GM20431 (cell line): ENCODE measurements around the gene NAIF1.
"Not testable (repeated sequence)": the region's sequence is repeated elsewhere in the genome, so short reads cannot be mapped to it uniquely, and the experiment has no call there.

ENCODE experiments used
- in situ Hi-C: fragments of 300-500 bp; cut with MseI, MboI; formaldehyde crosslinking; loops from one replicate; pipeline ENCODE4 v1.15.0; 2020; ENCODE audit warnings: low sequenced_read_pairs; ENCODE audit not compliant: unreplicated experiment

NAIF1 gene, protein sequence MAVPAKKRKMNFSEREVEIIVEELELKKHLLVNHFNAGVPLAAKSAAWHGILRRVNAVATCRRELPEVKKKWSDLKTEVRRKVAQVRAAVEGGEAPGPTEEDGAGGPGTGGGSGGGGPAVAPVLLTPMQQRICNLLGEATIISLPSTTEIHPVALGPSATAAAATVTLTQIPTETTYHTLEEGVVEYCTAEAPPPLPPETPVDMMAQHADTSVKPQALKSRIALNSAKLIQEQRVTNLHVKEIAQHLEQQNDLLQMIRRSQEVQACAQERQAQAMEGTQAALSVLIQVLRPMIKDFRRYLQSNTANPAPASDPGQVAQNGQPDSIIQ

DNA sequence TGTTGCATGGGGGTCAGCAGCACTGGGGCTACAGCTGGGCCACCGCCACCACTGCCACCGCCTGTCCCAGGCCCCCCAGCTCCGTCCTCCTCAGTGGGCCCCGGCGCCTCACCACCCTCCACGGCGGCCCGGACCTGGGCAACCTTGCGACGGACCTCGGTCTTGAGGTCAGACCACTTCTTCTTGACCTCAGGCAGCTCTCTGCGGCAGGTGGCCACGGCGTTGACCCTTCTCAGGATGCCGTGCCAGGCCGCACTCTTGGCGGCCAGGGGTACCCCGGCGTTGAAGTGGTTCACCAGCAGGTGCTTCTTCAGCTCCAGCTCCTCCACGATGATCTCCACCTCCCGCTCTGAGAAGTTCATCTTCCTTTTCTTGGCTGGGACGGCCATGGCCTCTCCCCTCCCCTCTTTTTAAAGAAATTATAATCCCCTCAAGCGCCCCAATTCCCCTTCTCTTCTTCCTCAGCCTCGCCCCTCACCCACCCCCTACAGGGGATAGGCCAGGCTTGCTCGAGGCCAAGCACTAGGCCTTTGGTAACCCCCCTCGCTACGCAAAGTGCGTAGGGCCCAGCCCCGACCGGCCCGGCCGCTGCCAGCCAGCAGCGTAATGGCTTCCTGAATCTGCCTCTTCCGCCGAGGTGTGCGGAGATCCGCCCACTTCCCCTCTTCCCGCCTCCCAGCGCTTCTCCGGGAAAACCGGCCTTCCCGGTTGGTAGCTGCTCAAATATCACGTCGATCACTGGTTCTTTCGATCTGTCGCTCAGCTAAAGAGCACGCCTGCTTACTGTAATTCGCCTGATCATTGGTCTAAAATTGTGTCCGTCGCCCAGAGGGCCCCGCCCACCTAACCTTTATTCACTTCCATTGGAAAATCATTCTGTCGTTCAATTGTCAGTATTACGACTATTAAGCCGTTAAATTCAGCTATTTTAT lies at the start of gene NAIF1:
NAIF1 (minus strand) TSS at position 608 of the 932 bp plus-strand sequence; CDS start at position 389, 219 bp downstream.
- in situ Hi-C loops, result no loop called here

DNA sequence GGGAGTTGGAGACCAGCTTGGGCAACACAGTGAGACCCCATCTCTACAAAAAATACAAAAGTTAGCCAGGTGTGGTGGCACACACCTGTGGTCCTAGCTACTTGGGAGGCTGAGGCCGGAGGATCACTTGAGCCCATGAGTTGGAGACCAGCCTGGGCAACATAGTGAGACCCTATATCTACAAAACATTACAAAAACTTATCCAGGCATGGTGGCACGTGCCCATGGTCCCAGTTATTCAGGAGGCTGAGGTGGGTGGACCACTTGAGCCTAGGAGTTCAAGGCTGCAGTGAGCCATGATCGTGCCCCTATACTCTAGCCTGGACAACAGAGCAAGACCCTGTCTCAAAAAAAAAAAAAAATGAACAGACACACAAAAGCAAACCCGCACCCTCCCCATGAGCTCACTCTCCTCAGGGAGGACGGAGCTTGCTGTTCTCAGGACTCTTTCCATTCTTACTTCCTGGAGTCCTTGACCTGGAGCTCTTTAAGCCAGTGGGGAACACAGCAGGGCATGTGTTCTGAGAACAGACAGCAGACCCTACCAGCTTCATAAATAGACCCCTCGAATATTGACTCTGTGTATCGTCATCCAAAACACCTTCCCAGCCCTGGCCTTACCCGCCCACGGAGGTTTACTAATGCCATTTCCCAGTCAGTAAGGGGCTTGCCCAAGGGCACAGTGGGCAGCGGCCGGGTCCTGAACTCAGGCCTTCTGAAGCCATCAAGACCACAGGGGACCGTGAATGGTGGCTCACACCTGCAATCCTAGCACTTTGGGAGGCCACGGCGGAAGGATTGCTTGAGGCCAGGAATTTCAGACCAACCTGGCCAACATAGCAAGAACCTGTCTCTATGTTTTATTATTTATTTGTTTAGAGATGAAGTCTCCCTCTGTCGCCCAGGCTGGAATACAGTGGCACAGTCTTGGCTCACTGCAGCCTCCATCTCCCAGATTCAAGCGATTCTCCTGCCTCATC lies 49.3 kb upstream of the NAIF1 start:
- in situ Hi-C loops, result no loop called here

DNA sequence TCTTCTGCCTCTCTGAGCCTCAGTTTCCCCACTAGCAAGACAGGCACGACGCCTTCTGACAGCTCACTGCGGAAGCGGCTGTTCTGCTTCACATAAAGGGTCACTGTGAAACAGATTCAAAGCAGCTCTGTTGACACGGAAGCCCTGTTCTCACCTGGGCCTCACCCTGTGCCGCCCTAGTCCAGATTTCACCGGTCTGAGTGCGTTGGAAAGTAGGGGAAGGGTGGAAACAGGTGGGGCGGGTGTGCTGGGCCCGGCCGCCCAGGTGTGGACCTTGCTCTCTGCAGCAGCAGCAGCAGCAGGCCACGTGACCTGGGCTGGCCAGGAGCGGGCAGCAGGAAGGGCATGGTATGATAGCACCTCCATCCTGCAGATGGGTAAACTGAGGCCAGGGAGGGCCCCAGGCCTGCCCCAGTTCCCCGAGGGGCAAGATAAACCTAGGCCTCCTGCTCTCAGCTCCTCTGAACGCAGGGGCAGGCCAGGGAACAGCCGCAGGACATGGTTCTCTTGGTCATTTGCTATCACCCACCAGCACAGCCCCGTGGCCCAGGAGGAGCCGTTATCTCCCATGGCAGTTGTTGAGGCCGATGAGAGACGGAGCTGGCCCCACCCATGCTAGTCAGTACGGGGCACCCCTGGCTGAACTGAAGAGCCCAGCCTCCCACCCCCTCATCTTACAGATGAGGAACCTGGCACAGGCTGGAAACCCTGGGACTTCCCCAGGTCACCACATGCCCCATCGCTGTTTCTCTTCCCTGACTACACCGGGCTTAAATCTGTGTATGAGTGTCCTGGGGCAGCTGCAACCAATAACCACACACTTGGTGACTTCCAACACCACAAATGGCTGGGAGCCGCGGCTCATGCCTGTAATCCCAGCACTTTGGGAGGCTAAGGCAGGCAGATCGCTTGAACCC lies 48.3 kb upstream of the NAIF1 start:
- in situ Hi-C loops, result no loop called here

DNA sequence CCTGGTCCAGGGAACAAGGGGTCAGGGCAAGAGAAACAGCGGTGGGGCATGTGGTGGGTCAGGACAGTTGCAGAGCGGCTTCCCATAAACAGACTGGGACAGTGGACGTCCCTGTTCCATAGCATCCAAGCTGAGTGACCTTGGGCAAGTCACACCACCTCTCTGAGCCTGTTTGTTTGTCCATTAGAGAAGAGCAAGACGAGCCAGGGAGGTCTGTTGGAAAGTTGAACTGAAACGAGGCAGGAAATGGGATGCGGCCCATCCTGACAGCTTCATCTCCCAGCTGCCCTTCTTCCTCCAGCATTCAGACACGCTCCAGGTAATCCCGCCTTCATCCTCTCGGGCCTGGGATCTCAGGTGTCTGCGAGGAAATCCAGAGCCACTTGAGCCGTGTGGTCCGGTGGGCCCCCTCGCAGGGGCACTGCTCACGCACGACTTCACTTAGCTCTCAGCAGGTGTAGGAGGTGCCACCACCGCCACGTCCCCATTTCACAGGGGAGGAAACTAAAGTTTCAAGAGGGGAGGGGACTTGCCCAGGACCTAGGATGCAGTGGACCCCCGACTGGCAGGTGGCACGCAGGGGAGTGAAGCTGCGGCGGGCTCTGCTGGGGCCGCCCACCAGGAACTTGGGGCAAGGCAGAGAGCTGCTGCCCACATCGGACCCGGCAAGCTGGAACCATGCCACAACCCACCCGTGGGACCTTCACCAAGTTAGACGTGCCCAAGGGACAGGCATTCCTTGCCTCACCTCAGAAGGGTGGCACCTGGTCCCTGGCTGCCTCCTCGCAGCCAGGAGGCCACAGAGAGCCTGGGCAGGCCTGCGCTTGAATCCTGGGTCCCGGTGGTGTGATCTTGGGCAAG lies 47.4 kb upstream of the NAIF1 start:
- in situ Hi-C loops, result no loop called here

DNA sequence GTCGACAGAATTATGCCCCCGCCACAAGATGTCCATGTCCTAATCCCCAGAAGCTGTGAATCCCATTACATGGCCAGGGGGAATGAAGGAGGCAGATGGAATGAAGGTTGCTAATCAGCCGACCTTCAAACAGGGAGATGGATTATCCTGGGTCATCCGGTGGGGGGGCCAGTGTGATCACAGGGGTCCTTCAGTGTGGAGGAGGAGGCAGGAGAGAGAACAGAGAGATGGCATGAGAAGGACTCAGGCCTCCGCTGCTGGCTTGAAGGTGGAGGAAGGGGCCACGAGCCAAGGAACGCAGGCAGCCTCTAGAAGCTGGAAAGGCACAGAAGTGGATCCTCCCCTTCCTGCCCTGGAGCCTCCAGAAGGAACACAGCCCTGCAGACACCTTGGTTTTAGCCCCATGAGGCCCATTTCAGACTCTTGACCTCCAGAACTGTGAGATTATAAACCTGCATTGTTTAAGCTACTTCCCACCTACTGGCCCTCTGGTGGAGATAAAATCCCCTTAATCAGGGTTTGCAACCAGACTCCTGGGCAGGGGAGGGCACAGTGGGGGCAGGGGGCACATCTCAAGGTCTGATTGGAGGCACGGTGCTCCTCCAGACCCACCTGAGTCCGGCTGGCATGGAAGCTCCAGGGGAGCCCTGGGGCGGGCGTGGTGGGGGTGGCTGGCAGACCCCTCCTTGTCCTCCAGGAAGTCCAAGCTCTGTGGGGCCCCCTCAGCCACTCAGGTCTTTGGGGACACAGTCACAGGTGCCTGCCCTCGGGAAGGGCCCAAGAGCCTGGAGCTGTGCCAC lies 46.6 kb upstream of the NAIF1 start:
- in situ Hi-C loops, result no loop called here

DNA sequence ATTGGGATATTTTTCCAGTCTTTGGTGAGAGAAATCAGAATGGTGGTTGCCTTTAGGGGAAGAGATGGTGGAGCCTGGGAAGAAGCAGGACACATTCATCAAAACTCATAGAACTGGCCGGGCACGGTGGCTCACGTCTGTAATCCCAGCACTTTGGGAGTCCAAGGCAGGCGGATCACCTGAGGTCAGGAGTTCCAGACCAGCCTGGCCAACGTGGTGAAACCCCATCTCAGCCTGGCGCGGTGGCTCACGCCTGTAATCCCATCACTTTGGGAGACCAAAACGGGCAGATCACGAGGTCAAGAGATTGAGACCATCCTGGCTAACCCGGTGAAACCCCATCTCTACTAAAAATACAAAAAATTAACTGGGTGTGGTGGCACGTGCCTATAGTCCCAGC lies 44.6 kb upstream of the NAIF1 start:
- in situ Hi-C loops, result not testable (repeated sequence)

DNA sequence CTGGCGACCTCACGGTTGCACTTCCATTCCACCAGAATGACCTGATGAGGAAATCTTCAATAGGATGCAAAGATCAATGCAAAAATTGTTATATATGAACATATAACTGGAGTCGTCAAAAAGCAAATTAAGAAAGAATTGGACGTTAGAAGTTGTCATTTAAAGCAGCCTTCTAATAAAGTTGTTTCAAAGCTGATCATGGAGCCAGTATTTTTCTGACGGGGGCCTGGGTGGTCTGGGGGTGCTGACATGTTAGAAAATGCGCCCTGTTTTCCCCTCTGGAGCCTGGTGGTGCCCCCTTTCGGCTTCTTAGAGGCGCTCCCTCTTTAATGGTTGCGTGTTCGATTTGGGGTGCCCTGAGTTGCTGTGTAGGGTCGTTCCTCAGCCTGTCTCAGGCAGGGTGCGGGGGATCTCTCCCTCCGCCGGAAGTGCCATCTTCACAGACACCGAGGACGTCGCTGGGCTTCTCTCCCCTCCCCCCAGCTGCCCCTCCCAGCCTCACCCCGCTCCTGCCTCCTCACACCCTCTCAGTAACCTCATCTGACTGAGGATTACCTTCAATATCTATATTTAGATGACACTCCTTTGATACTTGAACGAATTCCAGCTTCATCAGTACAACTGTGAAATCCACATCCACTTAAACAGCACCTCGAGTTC lies 42.1 kb upstream of the NAIF1 start:
- in situ Hi-C loops, result no loop called here

DNA sequence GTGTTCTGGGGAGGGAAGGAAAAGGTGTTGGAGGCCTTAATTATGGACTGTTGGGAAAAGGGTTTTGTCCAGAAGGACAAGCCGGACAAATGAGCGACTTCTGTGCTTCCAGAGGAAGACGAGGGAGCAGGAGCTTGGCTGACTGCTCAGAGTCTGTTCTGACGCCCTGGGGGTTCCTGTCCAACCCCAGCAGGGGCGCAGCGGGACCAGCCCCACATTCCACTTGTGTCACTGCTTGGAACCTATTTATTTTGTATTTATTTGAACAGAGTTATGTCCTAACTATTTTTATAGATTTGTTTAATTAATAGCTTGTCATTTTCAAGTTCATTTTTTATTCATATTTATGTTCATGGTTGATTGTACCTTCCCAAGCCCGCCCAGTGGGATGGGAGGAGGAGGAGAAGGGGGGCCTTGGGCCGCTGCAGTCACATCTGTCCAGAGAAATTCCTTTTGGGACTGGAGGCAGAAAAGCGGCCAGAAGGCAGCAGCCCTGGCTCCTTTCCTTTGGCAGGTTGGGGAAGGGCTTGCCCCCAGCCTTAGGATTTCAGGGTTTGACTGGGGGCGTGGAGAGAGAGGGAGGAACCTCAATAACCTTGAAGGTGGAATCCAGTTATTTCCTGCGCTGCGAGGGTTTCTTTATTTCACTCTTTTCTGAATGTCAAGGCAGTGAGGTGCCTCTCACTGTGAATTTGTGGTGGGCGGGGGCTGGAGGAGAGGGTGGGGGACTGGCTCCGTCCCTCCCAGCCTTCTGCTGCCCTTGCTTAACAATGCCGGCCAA lies 41.3 kb upstream of the NAIF1 start:
- in situ Hi-C loops, result no loop called here

DNA sequence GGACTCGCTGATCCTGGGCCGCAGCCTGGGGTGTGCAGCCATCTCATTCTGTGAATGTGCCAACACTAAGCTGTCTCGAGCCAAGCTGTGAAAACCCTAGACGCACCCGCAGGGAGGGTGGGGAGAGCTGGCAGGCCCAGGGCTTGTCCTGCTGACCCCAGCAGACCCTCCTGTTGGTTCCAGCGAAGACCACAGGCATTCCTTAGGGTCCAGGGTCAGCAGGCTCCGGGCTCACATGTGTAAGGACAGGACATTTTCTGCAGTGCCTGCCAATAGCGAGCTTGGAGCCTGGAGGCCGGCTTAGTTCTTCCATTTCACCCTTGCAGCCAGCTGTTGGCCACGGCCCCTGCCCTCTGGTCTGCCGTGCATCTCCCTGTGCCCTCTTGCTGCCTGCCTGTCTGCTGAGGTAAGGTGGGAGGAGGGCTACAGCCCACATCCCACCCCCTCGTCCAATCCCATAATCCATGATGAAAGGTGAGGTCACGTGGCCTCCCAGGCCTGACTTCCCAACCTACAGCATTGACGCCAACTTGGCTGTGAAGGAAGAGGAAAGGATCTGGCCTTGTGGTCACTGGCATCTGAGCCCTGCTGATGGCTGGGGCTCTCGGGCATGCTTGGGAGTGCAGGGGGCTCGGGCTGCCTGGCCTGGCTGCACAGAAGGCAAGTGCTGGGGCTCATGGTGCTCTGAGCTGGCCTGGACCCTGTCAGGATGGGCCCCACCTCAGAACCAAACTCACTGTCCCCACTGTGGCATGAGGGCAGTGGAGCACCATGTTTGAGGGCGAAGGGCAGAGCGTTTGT lies 40.5 kb upstream of the NAIF1 start:
- in situ Hi-C loops, result no loop called here

DNA sequence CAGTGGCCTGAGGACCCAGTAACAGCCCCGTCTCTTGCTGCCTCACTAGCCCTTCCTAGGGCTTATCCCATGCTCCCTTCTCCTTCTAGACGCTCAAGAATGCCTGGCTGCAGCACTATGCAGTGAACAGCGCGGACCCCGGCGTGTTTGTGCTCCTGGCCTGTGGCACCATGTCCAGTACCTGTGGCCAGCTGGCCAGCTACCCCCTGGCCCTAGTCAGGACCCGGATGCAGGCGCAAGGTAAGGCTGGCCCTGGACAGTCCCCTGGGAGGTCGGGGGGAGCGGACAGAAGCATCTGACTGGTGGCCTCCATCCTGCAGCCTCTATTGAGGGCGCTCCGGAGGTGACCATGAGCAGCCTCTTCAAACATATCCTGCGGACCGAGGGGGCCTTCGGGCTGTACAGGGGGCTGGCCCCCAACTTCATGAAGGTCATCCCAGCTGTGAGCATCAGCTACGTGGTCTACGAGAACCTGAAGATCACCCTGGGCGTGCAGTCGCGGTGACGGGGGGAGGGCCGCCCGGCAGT lies 39.9 kb upstream of the NAIF1 start:
- in situ Hi-C loops, result no loop called here

DNA sequence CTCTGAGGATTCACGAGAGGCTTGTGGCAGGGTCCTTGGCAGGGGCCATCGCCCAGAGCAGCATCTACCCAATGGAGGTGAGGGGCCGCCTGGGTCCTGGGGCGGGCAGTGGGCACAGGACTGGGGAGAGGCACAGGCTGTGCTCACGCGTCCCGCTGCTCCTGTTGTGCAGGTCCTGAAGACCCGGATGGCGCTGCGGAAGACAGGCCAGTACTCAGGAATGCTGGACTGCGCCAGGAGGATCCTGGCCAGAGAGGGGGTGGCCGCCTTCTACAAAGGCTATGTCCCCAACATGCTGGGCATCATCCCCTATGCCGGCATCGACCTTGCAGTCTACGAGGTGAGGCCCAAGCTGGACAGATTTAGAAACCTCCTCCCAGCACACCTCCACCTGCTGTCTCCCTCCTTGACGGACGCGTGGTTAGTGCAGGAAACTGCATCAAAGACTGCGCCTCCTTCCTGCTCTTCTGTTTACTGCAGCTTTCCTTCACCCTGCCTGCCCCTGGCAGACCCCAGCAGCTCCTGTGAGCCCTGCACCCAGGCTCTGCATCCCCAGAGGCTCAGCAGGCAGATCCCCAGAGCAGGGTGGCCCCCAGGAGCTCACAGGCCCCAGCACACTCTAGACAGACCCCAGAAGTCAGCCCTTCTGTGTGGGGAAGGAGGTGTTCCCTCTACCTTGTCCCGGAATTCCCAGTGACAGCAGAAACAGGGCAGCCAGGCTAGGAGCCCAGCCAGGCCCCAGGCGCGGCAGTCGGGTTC lies 39.2 kb upstream of the NAIF1 start:
- in situ Hi-C loops, result no loop called here

DNA sequence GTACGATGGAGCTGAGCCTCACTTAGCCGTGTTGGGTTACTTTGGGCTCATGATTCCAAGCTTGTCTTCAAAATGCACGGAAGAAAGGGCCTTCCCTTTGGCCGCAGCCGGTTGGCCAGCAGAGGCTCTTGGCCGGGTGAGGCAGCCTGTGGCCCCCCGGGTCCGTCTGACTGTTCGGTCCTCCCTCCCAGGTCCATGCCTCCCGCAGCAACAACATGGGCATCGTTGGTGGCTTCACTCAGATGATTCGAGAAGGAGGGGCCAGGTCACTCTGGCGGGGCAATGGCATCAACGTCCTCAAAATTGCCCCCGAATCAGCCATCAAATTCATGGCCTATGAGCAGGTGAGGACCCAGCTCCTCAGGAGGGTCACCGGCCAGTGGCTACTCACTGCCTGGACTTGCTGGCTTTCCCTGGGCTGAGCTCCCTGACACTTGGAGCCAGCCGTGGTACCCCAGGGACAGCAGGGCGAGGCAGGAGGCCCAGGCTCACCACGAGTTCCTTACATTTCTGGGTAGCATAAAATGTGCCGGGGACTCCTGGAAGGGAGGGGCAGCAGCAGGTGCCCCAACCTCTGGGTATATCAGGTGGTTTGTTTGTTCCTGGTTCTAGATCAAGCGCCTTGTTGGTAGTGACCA lies 38.5 kb upstream of the NAIF1 start:
- in situ Hi-C loops, result no loop called here

DNA sequence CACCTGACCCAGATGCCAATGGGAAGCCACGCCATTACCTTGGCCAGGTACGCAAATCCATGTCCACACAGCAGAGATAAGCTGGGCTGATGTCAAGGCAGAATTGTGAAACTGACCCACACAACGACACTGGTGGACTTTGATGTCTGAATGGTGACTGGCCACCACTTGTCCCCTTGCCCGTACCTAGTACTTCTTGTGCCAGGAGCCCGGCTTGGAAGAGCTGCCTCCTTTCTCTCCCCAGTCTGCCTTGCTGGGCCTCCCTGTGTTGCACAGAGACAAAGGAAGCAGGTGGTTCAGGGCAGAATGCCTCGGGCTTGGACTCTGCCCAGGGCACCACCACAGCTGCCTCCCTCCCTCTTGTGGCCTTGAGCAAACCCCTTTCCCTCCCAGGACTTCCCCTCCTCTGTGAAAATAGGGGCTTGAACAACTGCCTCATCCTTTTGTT lies 37.1 kb upstream of the NAIF1 start:
- in situ Hi-C loops, result no loop called here

DNA sequence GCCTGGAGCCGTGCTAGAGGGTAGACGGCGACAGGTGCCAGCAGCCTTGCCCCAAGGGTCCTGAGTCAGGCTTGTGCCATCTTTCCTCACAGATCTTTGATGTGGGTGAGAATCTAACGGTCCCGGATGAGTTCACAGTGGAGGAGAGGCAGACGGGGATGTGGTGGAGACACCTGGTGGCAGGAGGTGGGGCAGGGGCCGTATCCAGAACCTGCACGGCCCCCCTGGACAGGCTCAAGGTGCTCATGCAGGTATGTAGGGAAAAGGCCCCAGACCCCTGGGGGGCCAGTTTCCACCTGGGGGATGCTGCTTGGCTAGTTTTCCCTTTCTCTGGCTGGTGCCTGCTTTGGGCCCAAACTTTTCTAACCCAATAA lies 36.5 kb upstream of the NAIF1 start:
- in situ Hi-C loops, result no loop called here
